Stimulated activated CD4-positive, alpha-beta T cell treated with anti-CD3 and anti-CD28 coated beads, Interleukin-2, amount 100 ng/mL, for 24 hours (primary cell): ENCODE data around the gene HNRNPF.
A peak's percentile ranks its signal among the peaks of the same experiment; 100 is the strongest.

ENCODE experiments used
- DNase-seq, 2 donors: peaks; one replicate each; pipeline ENCODE4 v3.0.0-alpha.2; 2020

Gene HNRNPF

GRCh38 chr10:43420369-43421200 is 11.6 kb upstream of the HNRNPF start:
- peak; percentile 76 to 88 for DNase-seq

GRCh38 chr10:43419997-43420368 is 11.0 kb upstream of the HNRNPF start:
- DNase-seq = no peak

- DNase-seq = peak in 1 of 2 donors; percentile 51
Measured at GRCh38 chr10:43417950-43418768, 9.2 kb upstream of the HNRNPF start.

GRCh38 chr10:43415544-43415943 is 6.6 kb upstream of the HNRNPF start:
- no peak for DNase-seq

GRCh38 chr10:43411536-43411935 is 2.5 kb upstream of the HNRNPF start:
- DNase-seq = no peak

- no peak for DNase-seq
Measured at GRCh38 chr10:43410345-43410744, 1.4 kb upstream of the HNRNPF start.

GRCh38 chr10:43409385-43410109 is 561 bp upstream of the HNRNPF start:
- DNase-seq = peak; percentile 74 to 75

GRCh38 chr10:43408331-43408709 is 666 bp downstream of the HNRNPF start:
- no peak for DNase-seq

GRCh38 chr10:43407576-43408330 is 1.2 kb downstream of the HNRNPF start:
- DNase-seq = peak; percentile 93 to 95

GRCh38 chr10:43407148-43407575 is 1.8 kb downstream of the HNRNPF start:
- peak; percentile 66 to 68 for DNase-seq

- DNase-seq = no peak
Measured at GRCh38 chr10:43404704-43405084, 4.3 kb downstream of the HNRNPF start.

GRCh38 chr10:43403911-43404703 is 4.9 kb downstream of the HNRNPF start:
- no peak for DNase-seq

GRCh38 chr10:43402880-43403452 is 6.0 kb downstream of the HNRNPF start:
- no peak for DNase-seq

- no peak for DNase-seq
Measured at GRCh38 chr10:43402176-43402575, 6.8 kb downstream of the HNRNPF start.

- DNase-seq = no peak
Measured at GRCh38 chr10:43401627-43402026, 7.4 kb downstream of the HNRNPF start.

GRCh38 chr10:43399320-43400310 is 9.4 kb downstream of the HNRNPF start:
- DNase-seq = no peak

- no peak for DNase-seq
Measured at GRCh38 chr10:43398939-43399319, 10.1 kb downstream of the HNRNPF start.

GRCh38 chr10:43396928-43397624 is 11.9 kb downstream of the HNRNPF start:
- peak; percentile 79 to 85 for DNase-seq
